ENCODE measurements around the gene RNFT2. TPM values are rescaled to one million over a fixed set of nuclear protein-coding genes. Genes with fewer than 3 reads are reported as not detected.
A peak's percentile ranks its signal among the peaks of the same experiment; 100 is the strongest.

Gene RNFT2
- polyA plus RNA-seq, 1 donor from 2014 or later: 20.6 TPM

DNA sequence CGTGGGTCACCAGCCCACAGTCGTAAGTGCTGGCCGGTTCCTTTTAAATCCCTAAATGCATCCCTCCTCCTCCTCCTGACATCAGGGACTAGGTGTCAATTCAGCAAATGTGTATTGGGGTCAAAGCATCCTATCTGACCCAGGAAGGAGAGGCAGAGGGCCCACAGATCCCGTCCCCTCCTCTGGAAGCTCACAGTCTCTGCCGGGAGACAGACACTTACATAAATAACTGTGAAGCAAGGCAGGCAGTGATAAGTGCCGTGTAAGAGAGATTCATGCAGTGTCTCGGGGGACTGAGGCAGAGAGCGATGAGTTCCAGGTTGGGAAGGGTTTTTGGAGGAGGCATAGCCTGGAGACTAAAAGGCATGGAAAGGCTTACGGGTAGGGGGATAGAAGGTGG lies 99.0 kb downstream of the RNFT2 start:
- no peak overlapping the region for H3K4me2 ChIP-seq (ENCODE audit: low read length)
- H3K9me3 ChIP-seq (ENCODE audit: low read length): no peaks in the 10 kb centered on the region
- H3K9ac ChIP-seq (ENCODE audit: low read length): no peak overlapping the region
- no peaks in the 10 kb centered on the region for H3F3A ChIP-seq (ENCODE audit: insufficient read depth, low read length, poor library complexity, severe bottlenecking)
- no peak for TF ChIP-seq RAD21 (conservative IDR thresholded peaks at IDR 0.05)
- TF ChIP-seq EZH2 (IDR thresholded peaks at IDR 0.05; ENCODE audit: borderline replicate concordance, insufficient read depth, low read length, poor library complexity, severe bottlenecking): no peak
- TF ChIP-seq SMC3 (conservative IDR thresholded peaks at IDR 0.05; ENCODE audit: poor library complexity): no peak
- TF ChIP-seq, protein P1, sequence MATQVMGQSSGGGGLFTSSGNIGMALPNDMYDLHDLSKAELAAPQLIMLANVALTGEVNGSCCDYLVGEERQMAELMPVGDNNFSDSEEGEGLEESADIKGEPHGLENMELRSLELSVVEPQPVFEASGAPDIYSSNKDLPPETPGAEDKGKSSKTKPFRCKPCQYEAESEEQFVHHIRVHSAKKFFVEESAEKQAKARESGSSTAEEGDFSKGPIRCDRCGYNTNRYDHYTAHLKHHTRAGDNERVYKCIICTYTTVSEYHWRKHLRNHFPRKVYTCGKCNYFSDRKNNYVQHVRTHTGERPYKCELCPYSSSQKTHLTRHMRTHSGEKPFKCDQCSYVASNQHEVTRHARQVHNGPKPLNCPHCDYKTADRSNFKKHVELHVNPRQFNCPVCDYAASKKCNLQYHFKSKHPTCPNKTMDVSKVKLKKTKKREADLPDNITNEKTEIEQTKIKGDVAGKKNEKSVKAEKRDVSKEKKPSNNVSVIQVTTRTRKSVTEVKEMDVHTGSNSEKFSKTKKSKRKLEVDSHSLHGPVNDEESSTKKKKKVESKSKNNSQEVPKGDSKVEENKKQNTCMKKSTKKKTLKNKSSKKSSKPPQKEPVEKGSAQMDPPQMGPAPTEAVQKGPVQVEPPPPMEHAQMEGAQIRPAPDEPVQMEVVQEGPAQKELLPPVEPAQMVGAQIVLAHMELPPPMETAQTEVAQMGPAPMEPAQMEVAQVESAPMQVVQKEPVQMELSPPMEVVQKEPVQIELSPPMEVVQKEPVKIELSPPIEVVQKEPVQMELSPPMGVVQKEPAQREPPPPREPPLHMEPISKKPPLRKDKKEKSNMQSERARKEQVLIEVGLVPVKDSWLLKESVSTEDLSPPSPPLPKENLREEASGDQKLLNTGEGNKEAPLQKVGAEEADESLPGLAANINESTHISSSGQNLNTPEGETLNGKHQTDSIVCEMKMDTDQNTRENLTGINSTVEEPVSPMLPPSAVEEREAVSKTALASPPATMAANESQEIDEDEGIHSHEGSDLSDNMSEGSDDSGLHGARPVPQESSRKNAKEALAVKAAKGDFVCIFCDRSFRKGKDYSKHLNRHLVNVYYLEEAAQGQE (IDR thresholded peaks at IDR 0.05; ENCODE audit: borderline replicate concordance): no peak
- TF ChIP-seq CTCF (IDR thresholded peaks at IDR 0.05; ENCODE audit: poor library complexity, severe bottlenecking): no peak
- no peak for TF ChIP-seq MXI1 (conservative IDR thresholded peaks at IDR 0.05; ENCODE audit: poor library complexity, severe bottlenecking)
- no peak for TF ChIP-seq TAF1 (IDR thresholded peaks at IDR 0.05; ENCODE audit: low read depth)
- TF ChIP-seq POLR2AphosphoS5 (IDR thresholded peaks at IDR 0.05): no peak
- TF ChIP-seq EP300 (conservative IDR thresholded peaks at IDR 0.05; ENCODE audit: poor library complexity, severe bottlenecking): no peak
- H3K36me3 ChIP-seq (ENCODE audit: insufficient read depth, low read length): peaks cover 7% of the 10 kb centered on the region
- H3K9me2 ChIP-seq (ENCODE audit: insufficient read depth, low read length): no peaks in the 10 kb centered on the region
- no peaks in the 10 kb centered on the region for H3K27me3 ChIP-seq (ENCODE audit: insufficient read depth, low read depth, low read length)
- no peaks in the 10 kb centered on the region for H3K79me2 ChIP-seq (replicated peaks; ENCODE audit: insufficient read depth, low read length)
- no peak overlapping the region for H2AFZ ChIP-seq (ENCODE audit: low read depth, low read length)
- H4K20me1 ChIP-seq (ENCODE audit: insufficient read depth): no peaks in the 10 kb centered on the region
- H3K27ac ChIP-seq (ENCODE audit: low read length): no peak overlapping the region
- peak overlapping the region; percentile 0 for H3K4me3 ChIP-seq (ENCODE audit: low read length)

- Histone ChIP-seq H3K9me2 (ENCODE audit: insufficient read depth, low read length) (no peaks in the 10 kb centered on the region), H3K9ac (ENCODE audit: low read length) (no peak overlapping the region), H2AFZ (ENCODE audit: low read depth, low read length) (no peak overlapping the region), H3K79me2 (replicated peaks; ENCODE audit: insufficient read depth, low read length) (no peaks in the 10 kb centered on the region), H3K27ac (ENCODE audit: low read length) (peak overlapping the region; percentile 54), H3K27me3 (ENCODE audit: insufficient read depth, low read depth, low read length) (no peaks in the 10 kb centered on the region), H3K4me2 (ENCODE audit: low read length) (no peak overlapping the region), H3F3A (ENCODE audit: insufficient read depth, low read length, poor library complexity, severe bottlenecking) (no peaks in the 10 kb centered on the region), H3K36me3 (ENCODE audit: insufficient read depth, low read length) (peaks cover 7% of the 10 kb centered on the region), H3K4me3 (ENCODE audit: low read length) (no peak overlapping the region), H4K20me1 (ENCODE audit: insufficient read depth) (no peaks in the 10 kb centered on the region), H3K9me3 (ENCODE audit: low read length) (no peaks in the 10 kb centered on the region)
- TF ChIP-seq EP300 (conservative IDR thresholded peaks at IDR 0.05; ENCODE audit: poor library complexity, severe bottlenecking): no peak
- TF ChIP-seq, protein P1 (IDR thresholded peaks at IDR 0.05; ENCODE audit: borderline replicate concordance): no peak
- TF ChIP-seq CTCF (IDR thresholded peaks at IDR 0.05; ENCODE audit: poor library complexity, severe bottlenecking): no peak
- TF ChIP-seq TAF1 (IDR thresholded peaks at IDR 0.05; ENCODE audit: low read depth): no peak
- TF ChIP-seq SMC3 (conservative IDR thresholded peaks at IDR 0.05; ENCODE audit: poor library complexity): no peak
Observed at GRCh38 chr12:116838365-116838764, 100.2 kb downstream of the RNFT2 start.

Data from neural cell (in vitro differentiated cells).